Measurements from ENCODE around the gene LY6G6F.

LY6G6F gene

GRCh38 chr6:31706599-31706998 lies at the start of gene LY6G6F:
Gene LY6G6F (plus strand): TSS chr6:31706866. CDS start chr6:31706907, 41 bp downstream.
- no peak for DNase-seq (ENCODE audit: low spot score)

- no peak for DNase-seq (ENCODE audit: low spot score)
These were observed 49.1 kb upstream of the LY6G6F start for GRCh38 chr6:31657406-31658157.

GRCh38 chr6:31658158-31658688 lies 48.4 kb upstream of the LY6G6F start:
- no peak for DNase-seq (ENCODE audit: low spot score)

- no peak for DNase-seq (ENCODE audit: low spot score)
These were observed 47.5 kb upstream of the LY6G6F start for GRCh38 chr6:31658983-31659648.

GRCh38 chr6:31659649-31660380 lies 46.9 kb upstream of the LY6G6F start:
- no peak for DNase-seq (ENCODE audit: low spot score)

- peak; percentile 69 for DNase-seq (ENCODE audit: low spot score)
These were observed 46.0 kb upstream of the LY6G6F start, which contains the start of gene C6orf47 for GRCh38 chr6:31660381-31661261. Gene C6orf47 (minus strand): TSS chr6:31660778. CDS start chr6:31659947, 831 bp downstream.

GRCh38 chr6:31661262-31662123 lies 45.2 kb upstream of the LY6G6F start:
- DNase-seq (ENCODE audit: low spot score): no peak

GRCh38 chr6:31662124-31662723 lies 44.4 kb upstream of the LY6G6F start:
- no peak for DNase-seq (ENCODE audit: low spot score)

GRCh38 chr6:31663126-31663960 lies 43.3 kb upstream of the LY6G6F start:
- no peak for DNase-seq (ENCODE audit: low spot score)

GRCh38 chr6:31663961-31664789 lies 42.5 kb upstream of the LY6G6F start:
- peak; percentile 76 for DNase-seq (ENCODE audit: low spot score)

GRCh38 chr6:31664790-31665500 lies 41.7 kb upstream of the LY6G6F start, which contains the start of gene GPANK1:
Gene GPANK1 (minus strand): TSS chr6:31664997. CDS start chr6:31664478, 519 bp downstream.
- DNase-seq (ENCODE audit: low spot score): peak; percentile 91

- DNase-seq (ENCODE audit: low spot score): peak; percentile 95
These were observed 40.9 kb upstream of the LY6G6F start, which contains the start of gene CSNK2B for GRCh38 chr6:31665501-31666336. Gene CSNK2B (plus strand): TSS chr6:31666080. CDS start chr6:31666832, 752 bp downstream.

GRCh38 chr6:31666337-31666965 lies 40.2 kb upstream of the LY6G6F start:
- no peak for DNase-seq (ENCODE audit: low spot score)

- no peak for DNase-seq (ENCODE audit: low spot score)
These were observed 37.0 kb upstream of the LY6G6F start, which contains the start of gene LY6G5B for GRCh38 chr6:31669676-31670075. Gene LY6G5B (plus strand): TSS chr6:31669976. CDS start chr6:31670951, 975 bp downstream.

GRCh38 chr6:31676322-31676903 lies 30.3 kb upstream of the LY6G6F start:
- DNase-seq (ENCODE audit: low spot score): no peak

Data from kidney capillary endothelial cell (primary cell).